GM12892 (cell line): ENCODE data around the gene OXCT2.
"Not testable (repeated sequence)": the region's sequence is repeated elsewhere in the genome, so short reads cannot be mapped to it uniquely, and the experiment has no call there.

Experiments
- POLR2A ChIP-seq: IDR thresholded peaks from 2 replicates; pipeline ENCODE4 v1.6.1; 2011; ENCODE audit warnings: low read depth, low read length, control low read depth
- POLR2AphosphoS5 ChIP-seq: IDR thresholded peaks from 2 replicates; pipeline ENCODE4 v1.6.1; 2011; ENCODE audit warnings: low read depth, low read length, control low read depth

- TF ChIP-seq POLR2A, POLR2AphosphoS5: not testable (repeated sequence)
Observed at GRCh38 chr1:39763619-39764374, 7.4 kb downstream of the OXCT2 start.
